Progenitor cell of endocrine pancreas (in vitro differentiated cells): ENCODE data around the gene SEC14L5. TPM values are rescaled to one million over a fixed set of nuclear protein-coding genes. Genes with fewer than 3 reads are reported as not detected.
A peak's percentile ranks its signal among the peaks of the same experiment; 100 is the strongest.

Source experiments
- DNase-seq: peaks from one replicate; pipeline ENCODE4 v3.0.0; 2021; ENCODE audit warnings: low spot score; ENCODE audit not compliant: unreplicated experiment
- H3K27ac Mint-ChIP-seq: 2 replicates; pipeline ENCODE4 v1.8.0; 2021; ENCODE audit warnings: mild to moderate bottlenecking, moderate library complexity, mixed read lengths
- H3K27me3 Mint-ChIP-seq: 2 replicates; pipeline ENCODE4 v1.8.0; 2021; ENCODE audit warnings: mixed read lengths
- H3K36me3 Mint-ChIP-seq: 2 replicates; pipeline ENCODE4 v1.8.0; 2022; ENCODE audit warnings: mixed read lengths; ENCODE audit not compliant: insufficient read depth
- H3K4me1 Mint-ChIP-seq: 2 replicates; pipeline ENCODE4 v1.8.0; 2021; ENCODE audit warnings: low read depth, mixed read lengths
- H3K4me3 Mint-ChIP-seq: 2 replicates; pipeline ENCODE4 v1.8.0; 2021; ENCODE audit warnings: low read depth, mild to moderate bottlenecking, moderate library complexity, mixed read lengths
- H3K9me3 Mint-ChIP-seq: 2 replicates; pipeline ENCODE4 v1.8.0; 2021; ENCODE audit warnings: low read depth, mixed read lengths
- CTCF ChIP-seq: fragments of 200-600 bp; sonication (generic); IDR thresholded peaks from one replicate; pipeline ENCODE4 v1.5.0; 2021; ENCODE audit warnings: antibody characterized with exemption, mild to moderate bottlenecking; ENCODE audit not compliant: unreplicated experiment
- total RNA-seq: library from RNA; stranded (reverse); gene quantifications from 2 replicates; pipeline ENCODE4 v1.2.1, GENCODE V29; 2021

Gene SEC14L5
- total RNA-seq, 1 donor from 2014 or later, result 2.1 TPM

- Mint-ChIP-seq H3K4me3 (no peak overlapping the region), H3K27ac (no peak overlapping the region), H3K4me1 (peaks cover 4% of the 10 kb centered on the region), H3K27me3 (peaks cover 34% of the 10 kb centered on the region), H3K36me3 (no peaks in the 10 kb centered on the region), H3K9me3 (peaks cover 8% of the 10 kb centered on the region)
- no peak for TF ChIP-seq CTCF
- DNase-seq, result no peak
Measured at GRCh38 chr16:4981473-4981872, 23.3 kb downstream of the SEC14L5 start.

- TF ChIP-seq CTCF, result no peak
- DNase-seq, result no peak
- Mint-ChIP-seq H3K9me3 (peaks cover 9% of the 10 kb centered on the region), H3K27ac (no peak overlapping the region), H3K4me1 (no peaks in the 10 kb centered on the region), H3K4me3 (no peak overlapping the region), H3K36me3 (no peaks in the 10 kb centered on the region), H3K27me3 (peaks cover 41% of the 10 kb centered on the region)
Measured at GRCh38 chr16:4982056-4982867, 24.1 kb downstream of the SEC14L5 start.

- no peaks in the 10 kb centered on the region for H3K36me3 Mint-ChIP-seq
- no peaks in the 10 kb centered on the region for H3K4me1 Mint-ChIP-seq
- no peak overlapping the region for H3K4me3 Mint-ChIP-seq
- no peak for TF ChIP-seq CTCF
- peaks cover 9% of the 10 kb centered on the region for H3K9me3 Mint-ChIP-seq
- no peak overlapping the region for H3K27ac Mint-ChIP-seq
- H3K27me3 Mint-ChIP-seq, result peaks cover 56% of the 10 kb centered on the region
- DNase-seq, result no peak
Measured at GRCh38 chr16:4984174-4984990, 26.3 kb downstream of the SEC14L5 start.

- TF ChIP-seq CTCF, result no peak
- Mint-ChIP-seq H3K27me3 (peaks cover 49% of the 10 kb centered on the region), H3K9me3 (peaks cover 9% of the 10 kb centered on the region), H3K36me3 (no peaks in the 10 kb centered on the region), H3K4me1 (no peaks in the 10 kb centered on the region), H3K4me3 (peak overlapping the region; percentile 41), H3K27ac (no peak overlapping the region)
- DNase-seq, result no peak
Measured at GRCh38 chr16:4987250-4987579, 29.1 kb downstream of the SEC14L5 start.

GRCh38 chr16:4987580-4988374, 29.6 kb downstream of the SEC14L5 start:
- no peaks in the 10 kb centered on the region for H3K36me3 Mint-ChIP-seq
- peak; percentile 15 for DNase-seq
- no peaks in the 10 kb centered on the region for H3K4me1 Mint-ChIP-seq
- TF ChIP-seq CTCF, result no peak
- peaks cover 49% of the 10 kb centered on the region for H3K27me3 Mint-ChIP-seq
- no peak overlapping the region for H3K4me3 Mint-ChIP-seq
- peaks cover 9% of the 10 kb centered on the region for H3K9me3 Mint-ChIP-seq
- H3K27ac Mint-ChIP-seq, result no peak overlapping the region
